T-helper 2 cell treated with Interferon-gamma antibody and Interleukin-4, amounts not matched to agents 5 μg/mL and 100 μg/mL, for 36 hours (primary cell): ENCODE data around the gene KDM4B.

Experiments
- DNase-seq: peaks from one replicate; pipeline ENCODE4 v3.0.0; 2021; ENCODE audit warnings: low spot score
- H3K27ac Mint-ChIP-seq: one replicate; pipeline ENCODE4 v1.8.0; 2021; ENCODE audit warnings: mild to moderate bottlenecking, mixed read lengths
- H3K27me3 Mint-ChIP-seq: one replicate; pipeline ENCODE4 v1.8.0; 2021; ENCODE audit warnings: low read depth, mixed read lengths
- H3K36me3 Mint-ChIP-seq: one replicate; pipeline ENCODE4 v1.8.0; 2021; ENCODE audit warnings: low read depth, mixed read lengths
- H3K4me1 Mint-ChIP-seq: one replicate; pipeline ENCODE4 v1.8.0; 2021; ENCODE audit warnings: low read depth, mixed read lengths
- H3K4me3 Mint-ChIP-seq: one replicate; pipeline ENCODE4 v1.8.0; 2022; ENCODE audit warnings: mild to moderate bottlenecking, moderate library complexity, mixed read lengths
- H3K9me3 Mint-ChIP-seq: one replicate; pipeline ENCODE4 v1.8.0; 2021; ENCODE audit warnings: mixed read lengths

The KDM4B gene

GRCh38 chr19:5054551-5055456, 85.9 kb downstream of the KDM4B start:
- H3K4me1 Mint-ChIP-seq, result no peaks in the 10 kb centered on the region
- H3K27me3 Mint-ChIP-seq, result no peaks in the 10 kb centered on the region
- H3K36me3 Mint-ChIP-seq, result peaks cover 9% of the 10 kb centered on the region
- no peak overlapping the region for H3K27ac Mint-ChIP-seq
- H3K9me3 Mint-ChIP-seq, result no peaks in the 10 kb centered on the region
- DNase-seq, result no peak
- no peak overlapping the region for H3K4me3 Mint-ChIP-seq

- no peaks in the 10 kb centered on the region for H3K9me3 Mint-ChIP-seq
- H3K27me3 Mint-ChIP-seq, result no peaks in the 10 kb centered on the region
- H3K27ac Mint-ChIP-seq, result no peak overlapping the region
- H3K4me3 Mint-ChIP-seq, result no peak overlapping the region
- peaks cover 9% of the 10 kb centered on the region for H3K36me3 Mint-ChIP-seq
- DNase-seq, result no peak
- H3K4me1 Mint-ChIP-seq, result no peaks in the 10 kb centered on the region
Observed at GRCh38 chr19:5055457-5055776, 86.5 kb downstream of the KDM4B start.

- Mint-ChIP-seq H3K27me3 (no peaks in the 10 kb centered on the region), H3K36me3 (peaks cover 28% of the 10 kb centered on the region), H3K4me1 (no peaks in the 10 kb centered on the region), H3K27ac (no peak overlapping the region), H3K4me3 (no peak overlapping the region), H3K9me3 (peaks cover 16% of the 10 kb centered on the region)
- DNase-seq, result no peak
Observed at GRCh38 chr19:5057860-5058259, 88.9 kb downstream of the KDM4B start.

- no peak overlapping the region for H3K4me3 Mint-ChIP-seq
- H3K9me3 Mint-ChIP-seq, result peaks cover 21% of the 10 kb centered on the region
- H3K27me3 Mint-ChIP-seq, result no peaks in the 10 kb centered on the region
- peaks cover 34% of the 10 kb centered on the region for H3K36me3 Mint-ChIP-seq
- DNase-seq, result no peak
- H3K4me1 Mint-ChIP-seq, result no peaks in the 10 kb centered on the region
- no peak overlapping the region for H3K27ac Mint-ChIP-seq
Observed at GRCh38 chr19:5058521-5059212, 89.8 kb downstream of the KDM4B start.

GRCh38 chr19:5059213-5059574, 90.3 kb downstream of the KDM4B start:
- DNase-seq, result no peak
- peaks cover 21% of the 10 kb centered on the region for H3K9me3 Mint-ChIP-seq
- no peak overlapping the region for H3K27ac Mint-ChIP-seq
- H3K4me1 Mint-ChIP-seq, result no peaks in the 10 kb centered on the region
- no peak overlapping the region for H3K4me3 Mint-ChIP-seq
- no peaks in the 10 kb centered on the region for H3K27me3 Mint-ChIP-seq
- peaks cover 37% of the 10 kb centered on the region for H3K36me3 Mint-ChIP-seq

- Mint-ChIP-seq H3K27me3 (no peaks in the 10 kb centered on the region), H3K27ac (no peak overlapping the region), H3K4me1 (no peaks in the 10 kb centered on the region), H3K4me3 (no peak overlapping the region), H3K9me3 (peaks cover 21% of the 10 kb centered on the region), H3K36me3 (peaks cover 38% of the 10 kb centered on the region)
- no peak for DNase-seq
Observed at GRCh38 chr19:5059793-5060192, 90.9 kb downstream of the KDM4B start.

DNA sequence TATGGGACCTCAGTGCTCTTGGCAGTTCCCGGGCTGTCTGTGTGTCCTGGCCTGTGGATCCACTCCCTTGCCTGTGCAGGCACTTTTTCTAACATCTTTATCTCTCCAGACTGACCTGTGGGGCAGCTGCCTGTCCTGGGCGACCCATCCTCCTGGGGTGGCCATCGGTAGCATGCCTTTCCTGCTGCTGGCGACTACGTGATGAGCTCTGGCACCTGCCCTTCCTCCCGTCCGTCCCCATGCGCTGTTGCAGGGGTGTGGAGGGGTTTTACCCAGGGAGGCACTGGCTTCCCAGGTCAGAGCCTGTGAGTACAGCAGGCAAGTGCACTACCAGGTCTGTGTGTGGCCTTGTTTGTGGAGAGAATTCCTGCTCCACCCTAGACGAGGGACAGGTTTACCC, 93.3 kb downstream of the KDM4B start:
- peaks cover 21% of the 10 kb centered on the region for H3K9me3 Mint-ChIP-seq
- no peak for DNase-seq
- no peak overlapping the region for H3K4me3 Mint-ChIP-seq
- no peaks in the 10 kb centered on the region for H3K27me3 Mint-ChIP-seq
- no peaks in the 10 kb centered on the region for H3K4me1 Mint-ChIP-seq
- no peak overlapping the region for H3K27ac Mint-ChIP-seq
- H3K36me3 Mint-ChIP-seq, result peaks cover 36% of the 10 kb centered on the region

DNA sequence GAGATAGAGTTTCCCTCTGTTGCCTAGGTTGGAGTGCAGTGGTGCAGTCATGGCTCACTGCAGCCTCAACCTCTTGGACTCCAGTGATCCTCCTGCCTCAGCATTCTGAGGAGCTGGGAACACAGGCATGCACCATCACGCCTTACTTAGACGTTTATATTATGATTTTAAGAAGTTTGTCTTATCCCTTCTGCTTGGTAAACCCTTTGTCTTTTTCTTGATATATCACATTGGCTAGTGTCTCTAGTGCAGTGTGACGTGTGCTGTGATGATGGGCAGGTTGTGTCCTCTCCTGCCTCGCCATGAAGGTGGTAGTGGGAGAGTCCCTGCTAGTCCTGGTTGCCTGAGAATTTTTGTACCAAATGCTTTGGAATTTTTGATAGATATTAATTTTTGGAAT, 93.9 kb downstream of the KDM4B start:
- peaks cover 31% of the 10 kb centered on the region for H3K36me3 Mint-ChIP-seq

GRCh38 chr19:5063873-5064645, 95.1 kb downstream of the KDM4B start:
- Mint-ChIP-seq H3K4me1 (no peaks in the 10 kb centered on the region), H3K9me3 (peaks cover 21% of the 10 kb centered on the region), H3K4me3 (no peak overlapping the region), H3K36me3 (peaks cover 31% of the 10 kb centered on the region), H3K27ac (no peak overlapping the region), H3K27me3 (no peaks in the 10 kb centered on the region)
- DNase-seq, result no peak

More for the DNA sequence above, 93.9 kb downstream of the KDM4B start:
- H3K4me3 Mint-ChIP-seq, result no peak overlapping the region
- H3K27me3 Mint-ChIP-seq, result no peaks in the 10 kb centered on the region
- DNase-seq, result no peak
- no peak overlapping the region for H3K27ac Mint-ChIP-seq
- H3K9me3 Mint-ChIP-seq, result peaks cover 21% of the 10 kb centered on the region
- H3K4me1 Mint-ChIP-seq, result no peaks in the 10 kb centered on the region

- Mint-ChIP-seq H3K36me3 (peaks cover 31% of the 10 kb centered on the region), H3K4me3 (no peak overlapping the region), H3K27me3 (no peaks in the 10 kb centered on the region), H3K9me3 (peaks cover 21% of the 10 kb centered on the region), H3K4me1 (no peaks in the 10 kb centered on the region), H3K27ac (no peak overlapping the region)
- no peak for DNase-seq
Observed at GRCh38 chr19:5064896-5065295, 96.0 kb downstream of the KDM4B start.

DNA sequence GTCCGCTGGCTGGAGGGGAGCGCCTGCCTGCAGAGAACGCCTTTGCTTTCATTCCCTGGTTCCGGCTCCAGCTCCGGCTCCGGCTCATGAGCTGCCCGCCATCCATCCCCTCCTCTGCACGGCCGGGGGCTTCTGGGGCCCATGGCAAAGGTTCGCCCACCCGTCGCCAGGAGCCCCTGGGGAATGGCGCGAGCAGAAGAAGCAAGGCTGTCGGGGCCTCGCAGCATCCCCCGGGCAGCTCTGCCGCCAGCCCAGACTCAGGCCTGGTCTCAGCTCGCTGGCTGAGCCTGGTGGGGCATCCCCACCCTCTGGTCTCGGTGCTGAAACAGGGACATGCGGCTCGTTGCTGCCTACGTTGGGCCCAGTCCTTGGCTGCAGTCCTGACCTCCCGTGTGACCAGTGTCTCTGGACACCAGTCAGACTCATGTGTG, 96.8 kb downstream of the KDM4B start:
- Mint-ChIP-seq H3K36me3 (peaks cover 27% of the 10 kb centered on the region), H3K4me1 (no peaks in the 10 kb centered on the region)

GRCh38 chr19:5066768-5067167, 97.9 kb downstream of the KDM4B start:
- H3K27ac Mint-ChIP-seq, result no peak overlapping the region
- no peak for DNase-seq
- H3K27me3 Mint-ChIP-seq, result no peaks in the 10 kb centered on the region
- H3K4me1 Mint-ChIP-seq, result no peaks in the 10 kb centered on the region
- H3K36me3 Mint-ChIP-seq, result peaks cover 19% of the 10 kb centered on the region
- H3K4me3 Mint-ChIP-seq, result no peak overlapping the region
- peaks cover 13% of the 10 kb centered on the region for H3K9me3 Mint-ChIP-seq

More for the DNA sequence above, 96.8 kb downstream of the KDM4B start:
- H3K9me3 Mint-ChIP-seq, result peaks cover 21% of the 10 kb centered on the region
- DNase-seq, result no peak
- no peak overlapping the region for H3K27ac Mint-ChIP-seq
- no peaks in the 10 kb centered on the region for H3K27me3 Mint-ChIP-seq
- H3K4me3 Mint-ChIP-seq, result no peak overlapping the region

GRCh38 chr19:5067678-5068077, 98.8 kb downstream of the KDM4B start:
- H3K27ac Mint-ChIP-seq, result no peak overlapping the region
- no peak overlapping the region for H3K4me3 Mint-ChIP-seq
- no peaks in the 10 kb centered on the region for H3K27me3 Mint-ChIP-seq
- H3K36me3 Mint-ChIP-seq, result peaks cover 12% of the 10 kb centered on the region
- no peak for DNase-seq
- no peaks in the 10 kb centered on the region for H3K4me1 Mint-ChIP-seq
- peaks cover 7% of the 10 kb centered on the region for H3K9me3 Mint-ChIP-seq
